ENCODE results near the gene SLFN14.
"Not testable (repeated sequence)": the region's sequence is repeated elsewhere in the genome, so short reads cannot be mapped to it uniquely, and the experiment has no call there.

DNA sequence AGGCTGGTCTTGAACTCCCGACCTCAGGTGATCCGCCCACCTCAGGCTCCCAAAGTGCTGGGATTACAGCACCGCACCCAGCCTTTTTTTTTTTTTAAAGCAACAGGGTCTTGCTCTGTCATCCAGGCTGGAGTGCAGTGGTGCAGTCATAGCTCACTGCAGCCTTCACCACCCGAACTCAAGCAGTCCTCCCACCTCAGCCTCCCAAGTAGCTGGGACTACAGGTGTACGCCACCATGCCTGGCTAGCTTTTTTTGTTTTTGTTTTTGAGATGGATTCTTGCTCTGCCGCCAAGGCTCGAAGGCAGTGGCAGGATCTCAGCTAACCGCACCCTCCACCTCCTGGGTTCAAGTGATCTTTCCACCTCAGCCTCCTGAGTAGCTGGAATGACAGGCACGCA lies 25.2 kb downstream of the SLFN14 start:
- TF ChIP-seq POLR2AphosphoS5 (IDR thresholded peaks at IDR 0.05; ENCODE audit: low read depth); CTCF (conservative IDR thresholded peaks at IDR 0.05; ENCODE audit: low read depth in 2 of 2); EZH2phosphoT487 (IDR thresholded peaks at IDR 0.05; ENCODE audit: unreplicated experiment); EZH2 (IDR thresholded peaks at IDR 0.05; ENCODE audit: low read depth, unreplicated experiment); NANOG (IDR thresholded peaks at IDR 0.05; ENCODE audit: borderline replicate concordance); CREB1 (CRISPR knock-in tag; IDR thresholded peaks at IDR 0.05; ENCODE audit: low read depth); JUNB (IDR thresholded peaks at IDR 0.05; ENCODE audit: unreplicated experiment): not testable (repeated sequence)
- TF ChIP-seq, protein P1, sequence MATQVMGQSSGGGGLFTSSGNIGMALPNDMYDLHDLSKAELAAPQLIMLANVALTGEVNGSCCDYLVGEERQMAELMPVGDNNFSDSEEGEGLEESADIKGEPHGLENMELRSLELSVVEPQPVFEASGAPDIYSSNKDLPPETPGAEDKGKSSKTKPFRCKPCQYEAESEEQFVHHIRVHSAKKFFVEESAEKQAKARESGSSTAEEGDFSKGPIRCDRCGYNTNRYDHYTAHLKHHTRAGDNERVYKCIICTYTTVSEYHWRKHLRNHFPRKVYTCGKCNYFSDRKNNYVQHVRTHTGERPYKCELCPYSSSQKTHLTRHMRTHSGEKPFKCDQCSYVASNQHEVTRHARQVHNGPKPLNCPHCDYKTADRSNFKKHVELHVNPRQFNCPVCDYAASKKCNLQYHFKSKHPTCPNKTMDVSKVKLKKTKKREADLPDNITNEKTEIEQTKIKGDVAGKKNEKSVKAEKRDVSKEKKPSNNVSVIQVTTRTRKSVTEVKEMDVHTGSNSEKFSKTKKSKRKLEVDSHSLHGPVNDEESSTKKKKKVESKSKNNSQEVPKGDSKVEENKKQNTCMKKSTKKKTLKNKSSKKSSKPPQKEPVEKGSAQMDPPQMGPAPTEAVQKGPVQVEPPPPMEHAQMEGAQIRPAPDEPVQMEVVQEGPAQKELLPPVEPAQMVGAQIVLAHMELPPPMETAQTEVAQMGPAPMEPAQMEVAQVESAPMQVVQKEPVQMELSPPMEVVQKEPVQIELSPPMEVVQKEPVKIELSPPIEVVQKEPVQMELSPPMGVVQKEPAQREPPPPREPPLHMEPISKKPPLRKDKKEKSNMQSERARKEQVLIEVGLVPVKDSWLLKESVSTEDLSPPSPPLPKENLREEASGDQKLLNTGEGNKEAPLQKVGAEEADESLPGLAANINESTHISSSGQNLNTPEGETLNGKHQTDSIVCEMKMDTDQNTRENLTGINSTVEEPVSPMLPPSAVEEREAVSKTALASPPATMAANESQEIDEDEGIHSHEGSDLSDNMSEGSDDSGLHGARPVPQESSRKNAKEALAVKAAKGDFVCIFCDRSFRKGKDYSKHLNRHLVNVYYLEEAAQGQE (IDR thresholded peaks at IDR 0.05; ENCODE audit: unreplicated experiment): not testable (repeated sequence)
- TF ChIP-seq, protein P2, sequence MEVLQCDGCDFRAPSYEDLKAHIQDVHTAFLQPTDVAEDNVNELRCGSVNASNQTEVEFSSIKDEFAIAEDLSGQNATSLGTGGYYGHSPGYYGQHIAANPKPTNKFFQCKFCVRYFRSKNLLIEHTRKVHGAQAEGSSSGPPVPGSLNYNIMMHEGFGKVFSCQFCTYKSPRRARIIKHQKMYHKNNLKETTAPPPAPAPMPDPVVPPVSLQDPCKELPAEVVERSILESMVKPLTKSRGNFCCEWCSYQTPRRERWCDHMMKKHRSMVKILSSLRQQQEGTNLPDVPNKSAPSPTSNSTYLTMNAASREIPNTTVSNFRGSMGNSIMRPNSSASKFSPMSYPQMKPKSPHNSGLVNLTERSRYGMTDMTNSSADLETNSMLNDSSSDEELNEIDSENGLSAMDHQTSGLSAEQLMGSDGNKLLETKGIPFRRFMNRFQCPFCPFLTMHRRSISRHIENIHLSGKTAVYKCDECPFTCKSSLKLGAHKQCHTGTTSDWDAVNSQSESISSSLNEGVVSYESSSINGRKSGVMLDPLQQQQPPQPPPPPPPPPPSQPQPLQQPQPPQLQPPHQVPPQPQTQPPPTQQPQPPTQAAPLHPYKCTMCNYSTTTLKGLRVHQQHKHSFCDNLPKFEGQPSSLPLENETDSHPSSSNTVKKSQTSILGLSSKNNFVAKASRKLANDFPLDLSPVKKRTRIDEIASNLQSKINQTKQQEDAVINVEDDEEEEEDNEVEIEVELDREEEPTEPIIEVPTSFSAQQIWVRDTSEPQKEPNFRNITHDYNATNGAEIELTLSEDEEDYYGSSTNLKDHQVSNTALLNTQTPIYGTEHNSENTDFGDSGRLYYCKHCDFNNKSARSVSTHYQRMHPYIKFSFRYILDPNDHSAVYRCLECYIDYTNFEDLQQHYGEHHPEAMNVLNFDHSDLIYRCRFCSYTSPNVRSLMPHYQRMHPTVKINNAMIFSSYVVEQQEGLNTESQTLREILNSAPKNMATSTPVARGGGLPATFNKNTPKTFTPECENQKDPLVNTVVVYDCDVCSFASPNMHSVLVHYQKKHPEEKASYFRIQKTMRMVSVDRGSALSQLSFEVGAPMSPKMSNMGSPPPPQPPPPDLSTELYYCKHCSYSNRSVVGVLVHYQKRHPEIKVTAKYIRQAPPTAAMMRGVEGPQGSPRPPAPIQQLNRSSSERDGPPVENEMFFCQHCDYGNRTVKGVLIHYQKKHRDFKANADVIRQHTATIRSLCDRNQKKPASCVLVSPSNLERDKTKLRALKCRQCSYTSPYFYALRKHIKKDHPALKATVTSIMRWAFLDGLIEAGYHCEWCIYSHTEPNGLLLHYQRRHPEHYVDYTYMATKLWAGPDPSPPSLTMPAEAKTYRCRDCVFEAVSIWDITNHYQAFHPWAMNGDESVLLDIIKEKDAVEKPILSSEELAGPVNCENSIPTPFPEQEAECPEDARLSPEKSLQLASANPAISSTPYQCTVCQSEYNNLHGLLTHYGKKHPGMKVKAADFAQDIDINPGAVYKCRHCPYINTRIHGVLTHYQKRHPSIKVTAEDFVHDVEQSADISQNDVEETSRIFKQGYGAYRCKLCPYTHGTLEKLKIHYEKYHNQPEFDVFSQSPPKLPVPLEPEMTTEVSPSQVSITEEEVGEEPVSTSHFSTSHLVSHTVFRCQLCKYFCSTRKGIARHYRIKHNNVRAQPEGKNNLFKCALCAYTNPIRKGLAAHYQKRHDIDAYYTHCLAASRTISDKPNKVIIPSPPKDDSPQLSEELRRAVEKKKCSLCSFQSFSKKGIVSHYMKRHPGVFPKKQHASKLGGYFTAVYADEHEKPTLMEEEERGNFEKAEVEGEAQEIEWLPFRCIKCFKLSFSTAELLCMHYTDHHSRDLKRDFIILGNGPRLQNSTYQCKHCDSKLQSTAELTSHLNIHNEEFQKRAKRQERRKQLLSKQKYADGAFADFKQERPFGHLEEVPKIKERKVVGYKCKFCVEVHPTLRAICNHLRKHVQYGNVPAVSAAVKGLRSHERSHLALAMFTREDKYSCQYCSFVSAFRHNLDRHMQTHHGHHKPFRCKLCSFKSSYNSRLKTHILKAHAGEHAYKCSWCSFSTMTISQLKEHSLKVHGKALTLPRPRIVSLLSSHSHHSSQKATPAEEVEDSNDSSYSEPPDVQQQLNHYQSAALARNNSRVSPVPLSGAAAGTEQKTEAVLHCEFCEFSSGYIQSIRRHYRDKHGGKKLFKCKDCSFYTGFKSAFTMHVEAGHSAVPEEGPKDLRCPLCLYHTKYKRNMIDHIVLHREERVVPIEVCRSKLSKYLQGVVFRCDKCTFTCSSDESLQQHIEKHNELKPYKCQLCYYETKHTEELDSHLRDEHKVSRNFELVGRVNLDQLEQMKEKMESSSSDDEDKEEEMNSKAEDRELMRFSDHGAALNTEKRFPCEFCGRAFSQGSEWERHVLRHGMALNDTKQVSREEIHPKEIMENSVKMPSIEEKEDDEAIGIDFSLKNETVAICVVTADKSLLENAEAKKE (CRISPR knock-in tag; IDR thresholded peaks at IDR 0.05): not testable (repeated sequence)
